Skin of body (tissue), 2 donors: ENCODE results near the gene HPCAL1. TPM values are rescaled to one million over a fixed set of nuclear protein-coding genes. Genes with fewer than 3 reads are reported as not detected.
"Not testable (repeated sequence)": the region's sequence is repeated elsewhere in the genome, so short reads cannot be mapped to it uniquely, and the experiment has no call there.

Experiments
- DNase-seq: peaks from one replicate; lab custom pipeline; 2025; lab: John Stamatoyannopoulos, UW
- total RNA-seq: library from RNA; depleted of rRNA; stranded (reverse); fragments of >200 nt; gene quantifications from one replicate; pipeline ENCODE4 v1.2.3, GENCODE V29; 2014

Gene HPCAL1
- total RNA-seq, 1 donor from 2014 or later: 7.9 TPM

DNA sequence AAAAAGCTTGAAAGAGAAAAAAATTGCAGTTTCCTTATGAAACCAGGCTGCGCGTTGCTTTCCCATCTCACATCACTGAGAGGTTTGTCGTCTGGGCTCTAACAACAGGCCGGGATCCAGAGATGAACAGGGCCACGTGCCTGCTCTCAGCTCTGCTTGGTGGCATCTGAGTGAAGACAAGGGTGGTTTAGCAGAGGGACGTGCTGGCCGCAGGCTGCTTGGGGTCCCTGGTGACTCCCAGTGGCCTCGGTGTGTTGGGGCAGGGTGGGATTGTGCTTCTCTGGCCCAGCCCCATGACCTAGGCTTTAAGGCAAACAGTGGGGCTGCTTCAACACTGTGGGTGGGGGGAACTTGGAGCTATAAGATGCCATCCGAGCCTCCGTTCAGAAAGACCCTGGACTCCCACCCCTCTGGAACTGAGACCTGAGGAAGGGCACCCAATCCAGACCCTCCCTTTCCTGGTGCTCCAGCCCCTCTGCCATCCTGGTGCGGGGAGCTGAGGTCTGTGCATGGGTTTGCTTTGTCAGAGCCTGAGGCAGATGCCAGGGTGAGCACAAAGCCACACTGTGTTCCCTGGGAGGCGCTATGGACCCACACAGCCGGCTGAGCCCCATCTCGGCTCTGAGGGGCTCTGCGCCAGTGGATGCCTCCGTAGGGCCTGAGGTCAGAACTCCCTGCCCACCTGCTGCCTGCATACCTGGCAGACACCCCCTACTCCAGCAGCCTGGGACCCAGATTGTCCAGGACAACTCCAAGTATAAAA, 18.4 kb upstream of the HPCAL1 start:
- no peak for DNase-seq

DNA sequence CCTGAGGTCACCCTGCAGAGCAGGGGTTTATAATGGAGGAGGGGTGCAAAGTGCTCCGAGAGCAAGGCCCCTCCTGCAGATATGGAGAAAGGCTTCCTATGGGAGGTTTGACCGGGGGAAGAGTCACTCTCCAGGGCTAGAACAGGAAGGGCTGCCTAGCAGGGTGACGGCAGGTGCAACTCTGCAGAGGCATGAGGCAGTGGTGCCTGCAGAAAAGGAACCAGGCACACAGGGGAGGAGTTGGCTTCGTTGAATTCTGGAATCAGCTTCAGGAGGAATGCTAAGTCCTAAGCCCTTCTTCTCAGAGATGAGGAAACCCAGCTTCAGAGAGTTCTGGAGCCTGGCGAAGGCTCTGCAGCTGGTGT, 17.5 kb upstream of the HPCAL1 start:
- no peak for DNase-seq

DNA sequence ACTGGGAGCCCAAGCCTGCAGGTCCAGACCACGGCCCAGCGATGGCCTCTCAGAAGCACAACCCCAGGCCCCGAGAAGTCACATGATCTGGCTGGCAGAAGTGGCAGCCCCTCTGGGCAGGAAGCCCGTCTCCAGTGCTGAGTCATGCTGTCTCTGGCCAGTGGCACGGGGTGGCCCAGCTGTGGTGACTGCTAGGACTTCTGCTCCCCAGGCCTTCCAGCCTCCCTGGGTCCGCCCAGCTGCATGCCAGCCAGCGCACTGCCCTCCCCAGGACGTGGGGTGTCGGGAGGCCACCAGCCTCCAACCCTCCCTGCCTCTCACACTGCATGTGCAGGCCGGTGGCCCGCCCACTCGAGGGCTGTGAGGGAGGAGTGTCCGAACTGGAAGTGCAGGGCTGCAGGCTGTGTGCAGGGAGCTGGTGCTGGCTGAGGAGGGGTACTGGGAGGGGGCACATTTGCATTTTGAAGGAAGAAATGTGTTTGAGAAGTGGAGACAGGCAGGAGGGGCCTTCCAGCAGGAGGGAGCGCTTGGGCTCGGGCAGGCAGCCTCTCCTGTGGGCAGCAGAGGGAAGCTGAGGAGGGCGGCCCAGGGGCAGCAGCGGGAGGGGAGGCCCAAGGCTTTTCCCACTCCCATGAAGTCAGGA, 17.0 kb upstream of the HPCAL1 start:
- DNase-seq: peak; percentile 16

- DNase-seq: no peak
Measured at GRCh38 chr2:10286216-10287037, 16.3 kb upstream of the HPCAL1 start.

- no peak for DNase-seq
Measured at GRCh38 chr2:10287761-10288160, 14.9 kb upstream of the HPCAL1 start.

GRCh38 chr2:10288606-10289005, 14.1 kb upstream of the HPCAL1 start:
- no peak for DNase-seq

DNA sequence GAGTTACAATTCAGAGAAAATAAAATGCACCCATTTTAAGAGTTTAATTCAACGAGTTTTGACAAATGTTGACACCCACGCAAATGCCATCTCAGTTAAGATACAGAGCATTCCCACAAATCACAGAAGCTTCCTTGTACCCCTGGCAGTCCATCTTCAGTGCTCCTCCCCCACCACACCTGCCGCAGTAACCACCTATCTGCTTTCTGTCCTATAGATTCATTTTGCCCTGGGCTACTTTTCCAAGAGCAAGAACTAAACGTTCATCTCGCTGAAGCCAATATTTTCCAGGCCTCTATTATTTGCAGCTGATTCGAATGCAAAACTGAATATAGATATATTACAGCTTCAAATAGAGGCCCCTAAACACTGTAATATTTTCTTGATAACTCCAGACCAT, 13.4 kb upstream of the HPCAL1 start:
- no peak for DNase-seq

DNA sequence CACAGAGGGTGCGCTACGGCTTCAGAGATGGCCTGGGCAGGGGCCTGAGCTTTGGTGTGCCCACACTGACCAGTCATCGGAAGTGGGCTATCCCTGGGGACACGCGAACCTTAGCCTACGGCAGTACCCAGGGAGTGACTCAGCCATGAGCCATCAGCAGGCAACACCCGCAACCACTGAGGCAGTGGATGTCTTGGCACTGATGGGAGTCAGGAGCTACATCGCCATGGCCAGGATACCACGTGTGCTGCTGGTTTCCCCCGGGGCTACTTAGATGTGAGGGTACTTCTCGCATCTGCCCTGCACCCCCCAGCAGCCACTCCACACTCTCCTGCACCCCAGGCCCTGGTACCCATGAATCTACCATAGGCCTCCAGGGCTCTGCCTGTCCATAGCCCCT, 12.8 kb upstream of the HPCAL1 start:
- DNase-seq: no peak

GRCh38 chr2:10291376-10291775, 11.3 kb upstream of the HPCAL1 start:
- not testable (repeated sequence) for DNase-seq

GRCh38 chr2:10292033-10292432, 10.7 kb upstream of the HPCAL1 start:
- DNase-seq: no peak

DNA sequence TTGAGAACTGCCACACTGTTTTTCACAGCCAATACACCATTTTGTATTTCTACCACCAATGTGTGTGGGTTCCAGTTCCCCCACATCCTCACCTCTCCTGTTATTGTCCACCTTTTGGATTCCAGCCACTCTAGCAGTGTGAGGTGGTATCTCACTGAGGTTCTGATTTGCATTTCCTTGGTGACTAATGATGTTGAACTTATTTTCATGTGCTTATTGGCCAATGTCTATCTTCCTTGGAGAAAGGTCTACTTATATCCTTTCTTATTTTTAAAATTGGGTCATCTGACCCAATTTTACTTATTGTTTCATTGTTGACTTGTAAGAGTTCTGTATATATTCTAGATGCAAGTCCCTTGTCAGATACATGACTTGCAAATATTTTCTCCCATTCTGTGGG, 9.1 kb upstream of the HPCAL1 start:
- no peak for DNase-seq

DNA sequence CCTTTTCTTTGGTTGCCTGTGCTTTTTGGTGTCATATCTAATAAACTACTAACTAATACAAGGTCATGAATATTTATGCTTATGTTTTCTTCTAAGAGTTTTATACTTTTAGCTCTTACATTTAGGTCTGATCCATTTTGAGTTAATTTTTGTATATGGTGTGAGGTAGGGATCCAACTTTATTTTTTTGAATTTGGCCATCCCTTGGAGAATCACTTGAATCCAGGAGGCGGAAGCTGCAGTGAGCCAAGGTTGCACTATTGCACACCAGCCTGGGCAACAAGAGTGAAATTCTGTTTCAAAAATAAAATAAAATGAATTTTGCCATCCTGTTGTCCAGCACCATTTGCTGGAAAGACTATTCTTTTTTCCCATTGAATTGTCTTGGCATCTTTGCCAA, 8.6 kb upstream of the HPCAL1 start:
- no peak for DNase-seq

- DNase-seq: not testable (repeated sequence)
Measured at GRCh38 chr2:10295649-10296048, 7.1 kb upstream of the HPCAL1 start.

DNA sequence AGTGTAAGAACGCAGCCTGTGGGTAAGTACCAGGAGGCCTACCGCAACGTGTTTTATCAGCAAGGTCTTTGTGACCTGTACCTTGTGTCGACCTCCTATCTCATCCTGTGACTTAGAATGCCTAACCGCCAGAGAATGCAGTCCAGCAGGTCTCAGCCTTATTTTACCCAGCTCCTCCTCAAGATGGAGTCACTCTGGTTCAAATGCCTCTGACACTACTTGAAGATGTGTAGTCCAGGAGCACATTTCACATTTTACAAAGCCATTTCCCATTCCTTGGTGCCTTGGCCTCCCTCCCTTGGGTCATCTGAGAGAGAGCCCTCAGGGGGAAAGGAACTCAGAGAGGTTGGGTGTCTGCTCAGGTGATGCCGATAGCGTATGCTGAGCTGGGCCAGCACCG, 6.6 kb upstream of the HPCAL1 start:
- no peak for DNase-seq

DNA sequence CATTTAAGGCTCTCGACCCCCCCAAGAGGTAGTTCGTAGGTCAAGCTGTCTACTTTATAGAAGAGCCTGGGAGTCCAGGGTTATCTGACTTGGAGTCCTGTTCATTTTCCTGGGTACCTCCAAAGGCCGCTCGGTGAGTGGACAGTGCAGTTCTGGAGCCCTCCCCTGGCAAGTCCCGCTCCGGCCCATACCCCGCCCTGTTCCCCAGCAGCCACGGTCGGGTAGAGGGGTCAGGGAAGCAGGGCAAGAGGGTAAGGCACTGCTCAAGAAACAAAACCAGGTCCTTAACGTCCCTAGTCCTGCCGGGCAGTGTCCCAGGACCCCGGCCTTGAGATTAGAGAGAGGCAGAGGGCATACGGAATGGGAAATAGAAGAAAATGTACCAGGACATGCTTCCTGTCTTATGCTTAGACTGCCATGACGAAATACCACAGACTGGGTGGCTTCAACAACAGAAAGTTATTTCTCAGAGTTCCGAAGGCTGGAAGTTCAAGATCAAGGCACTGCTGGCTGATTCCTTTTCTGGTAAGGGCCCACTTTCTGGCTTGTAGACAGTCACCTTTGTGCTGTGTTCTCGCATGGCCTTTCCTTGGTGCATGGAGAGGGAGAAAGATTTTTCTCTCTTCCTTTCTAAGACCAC, 5.4 kb upstream of the HPCAL1 start:
- no peak for DNase-seq

GRCh38 chr2:10297959-10298531, 4.7 kb upstream of the HPCAL1 start:
- no peak for DNase-seq

DNA sequence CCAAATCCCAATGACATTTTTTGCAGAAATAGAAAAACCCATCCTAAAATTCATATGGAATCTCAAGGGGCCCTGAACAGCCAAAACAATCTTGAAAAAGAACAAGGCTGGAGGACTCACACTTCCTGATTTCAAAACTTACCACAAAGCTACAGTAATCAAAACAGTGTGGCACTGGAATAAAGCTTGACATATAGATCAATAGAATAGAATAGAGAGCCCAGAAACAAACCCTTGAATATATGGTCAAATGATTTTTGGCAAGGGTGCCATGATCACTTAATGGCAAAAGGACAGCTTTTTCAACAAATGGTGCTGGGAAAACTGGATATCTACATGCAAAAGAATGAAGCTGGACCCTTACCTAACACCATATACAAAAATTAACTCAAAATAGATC, 3.9 kb upstream of the HPCAL1 start:
- DNase-seq: not testable (repeated sequence)

DNA sequence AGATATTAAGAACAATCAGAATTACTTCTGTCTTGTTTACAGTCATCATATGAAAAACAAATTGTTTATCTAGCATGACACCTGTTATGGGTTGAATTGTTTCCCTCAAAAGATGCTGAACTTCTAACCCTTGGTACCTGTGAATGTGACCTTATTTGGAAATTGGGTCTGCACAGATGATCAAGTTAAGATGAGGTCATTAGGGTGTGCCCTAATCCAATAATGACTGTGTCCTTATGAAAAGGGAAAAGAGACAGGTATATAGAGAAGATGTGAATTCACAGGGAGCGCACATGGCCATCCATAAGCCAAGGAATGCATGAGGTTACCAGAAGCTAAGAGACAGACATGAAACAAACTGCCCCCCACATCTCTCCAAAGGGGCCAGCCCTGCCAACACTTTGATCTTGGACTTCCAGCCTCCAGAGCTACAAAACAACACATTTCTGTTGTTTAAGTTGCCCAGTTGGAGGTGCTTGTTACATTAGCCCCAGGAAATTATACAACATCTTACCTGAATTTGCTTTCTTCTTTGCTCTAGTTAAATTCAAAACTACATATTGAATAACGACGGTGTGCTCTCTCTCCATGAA, 2.3 kb upstream of the HPCAL1 start:
- no peak for DNase-seq

DNA sequence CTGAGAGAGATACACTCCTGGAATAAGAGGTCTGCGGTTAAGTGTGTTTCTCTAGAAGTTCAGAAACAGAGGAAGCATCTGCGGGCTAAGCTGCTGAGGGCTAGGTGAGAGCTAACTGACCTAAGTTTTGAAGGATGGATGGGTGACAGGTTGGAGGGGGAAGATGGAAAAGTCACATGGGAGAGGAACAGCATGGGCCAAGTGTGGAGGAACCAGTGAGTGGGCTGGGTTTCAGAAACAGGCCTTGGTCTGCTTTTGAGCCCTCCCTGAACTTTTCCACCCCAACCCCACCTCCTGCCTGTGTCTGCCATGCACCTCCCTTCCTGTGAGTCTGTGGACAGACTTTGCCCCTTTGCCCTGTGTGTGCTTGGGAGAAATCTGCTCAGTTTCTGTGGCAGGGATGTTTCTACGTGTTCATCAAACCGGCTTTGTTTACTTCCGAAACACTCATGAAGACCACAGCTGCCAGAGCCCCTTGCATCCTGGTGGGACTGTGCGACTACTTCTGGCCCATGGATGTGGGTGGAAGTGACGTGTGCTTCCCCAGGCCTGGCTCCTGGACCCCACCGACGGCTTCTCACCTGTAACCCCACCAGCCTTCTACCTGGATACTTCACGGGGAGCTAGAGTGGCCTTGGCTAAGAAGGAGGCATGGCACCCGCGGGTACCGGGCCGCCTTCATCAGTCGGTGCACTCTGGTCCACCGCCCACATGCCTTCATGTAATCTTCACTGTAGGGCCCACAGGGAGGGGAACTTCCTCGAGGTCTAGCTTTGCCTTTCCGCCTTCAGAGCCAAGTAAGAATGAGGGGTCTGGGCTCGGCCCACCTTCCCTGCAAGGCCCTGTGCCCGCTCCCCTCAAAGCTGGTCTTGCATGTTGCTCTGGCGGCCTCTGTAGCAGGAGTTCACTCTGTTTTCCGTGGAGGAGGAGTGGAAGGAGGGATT, 1.4 kb upstream of the HPCAL1 start:
- DNase-seq: no peak

GRCh38 chr2:10301941-10302478, 694 bp upstream of the HPCAL1 start:
- no peak for DNase-seq
